Stimulated activated naive CD4-positive, alpha-beta T cell (primary cell): ENCODE measurements around the gene SH3BP1.

ENCODE experiments used
- DNase-seq, 6 experiments: peaks; one replicate each; lab custom pipeline; 2025; lab: John Stamatoyannopoulos, UW

The SH3BP1 gene

GRCh38 chr22:37616201-37617083 lies 23.0 kb upstream of the SH3BP1 start:
- DNase-seq: no peak

- no peak for DNase-seq
Observed at GRCh38 chr22:37617431-37617830, 22.0 kb upstream of the SH3BP1 start.

GRCh38 chr22:37618072-37618656 lies 21.3 kb upstream of the SH3BP1 start:
- DNase-seq: no peak

GRCh38 chr22:37618674-37619073 lies 20.8 kb upstream of the SH3BP1 start:
- DNase-seq: no peak

- DNase-seq: no peak
Observed at GRCh38 chr22:37619991-37620390, 19.5 kb upstream of the SH3BP1 start.

GRCh38 chr22:37621352-37621860 lies 18.1 kb upstream of the SH3BP1 start:
- DNase-seq: no peak

- DNase-seq: peak; percentile 52 to 79 (median 70)
Observed at GRCh38 chr22:37623075-37624016, 16.1 kb upstream of the SH3BP1 start.

- DNase-seq: no peak
Observed at GRCh38 chr22:37624017-37624365, 15.5 kb upstream of the SH3BP1 start.

GRCh38 chr22:37624876-37625275 lies 14.6 kb upstream of the SH3BP1 start:
- no peak for DNase-seq

GRCh38 chr22:37625737-37626136 lies 13.7 kb upstream of the SH3BP1 start:
- DNase-seq: no peak

GRCh38 chr22:37626144-37626543 lies 13.3 kb upstream of the SH3BP1 start:
- DNase-seq: no peak

- DNase-seq: no peak
Observed at GRCh38 chr22:37626556-37627075, 12.9 kb upstream of the SH3BP1 start.

GRCh38 chr22:37627121-37627520 lies 12.3 kb upstream of the SH3BP1 start:
- peak in 1 of 6 experiments; percentile 67 for DNase-seq

- peak; percentile 40 to 71 (median 60) for DNase-seq
Observed at GRCh38 chr22:37627545-37627944, 11.9 kb upstream of the SH3BP1 start.

GRCh38 chr22:37628830-37629229 lies 10.6 kb upstream of the SH3BP1 start:
- DNase-seq: no peak

GRCh38 chr22:37629928-37630327 lies 9.5 kb upstream of the SH3BP1 start:
- no peak for DNase-seq

- no peak for DNase-seq
Observed at GRCh38 chr22:37630839-37631435, 8.5 kb upstream of the SH3BP1 start.

- no peak for DNase-seq
Observed at GRCh38 chr22:37631448-37632173, 7.9 kb upstream of the SH3BP1 start.

- no peak for DNase-seq
Observed at GRCh38 chr22:37632174-37633088, 7.0 kb upstream of the SH3BP1 start.
